Right renal pelvis (tissue), 4 donors: Measurements from ENCODE around the gene MVB12B. TPM values are rescaled to one million over a fixed set of nuclear protein-coding genes. Genes with fewer than 3 reads are reported as not detected.

Experiments used
- DNase-seq, 4 donors: peaks; one replicate each; pipeline ENCODE4 v3.0.0-alpha.2; 2013; ENCODE audit warnings: low read depth in 4 of 4, low spot score in 3 of 4, missing footprints in 1 of 4
- polyA plus RNA-seq, 4 donors: library from polyadenylated mRNA; unstranded; fragments of 120-200 nt; gene quantifications; one replicate each; pipeline ENCODE4 v1.2.1, GENCODE V29; 2013; ENCODE audit not compliant: insufficient read length in 4 of 4

The MVB12B gene
- polyA plus RNA-seq, 4 donors: 17.9 to 19.7 (median 18.9) TPM

DNA sequence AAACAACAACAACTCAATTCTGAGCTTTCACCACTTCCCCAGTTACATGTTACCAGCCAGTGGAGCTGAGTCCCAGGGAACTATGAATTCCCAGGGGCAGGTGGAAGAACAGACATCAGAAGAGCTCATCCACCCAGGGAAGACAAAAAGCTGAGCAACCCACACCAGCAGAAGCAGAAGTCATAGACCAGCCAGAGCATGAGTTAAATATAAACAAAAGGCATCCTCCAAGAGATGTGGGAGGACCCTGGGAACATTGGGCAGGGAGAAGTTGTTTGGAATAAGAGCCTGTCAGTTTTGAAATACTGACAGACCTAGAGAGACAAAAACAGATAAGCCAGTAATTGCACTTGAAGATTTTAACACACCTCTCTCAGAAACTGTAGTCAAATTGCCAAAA lies 184.8 kb downstream of the MVB12B start:
- DNase-seq: no peak

DNA sequence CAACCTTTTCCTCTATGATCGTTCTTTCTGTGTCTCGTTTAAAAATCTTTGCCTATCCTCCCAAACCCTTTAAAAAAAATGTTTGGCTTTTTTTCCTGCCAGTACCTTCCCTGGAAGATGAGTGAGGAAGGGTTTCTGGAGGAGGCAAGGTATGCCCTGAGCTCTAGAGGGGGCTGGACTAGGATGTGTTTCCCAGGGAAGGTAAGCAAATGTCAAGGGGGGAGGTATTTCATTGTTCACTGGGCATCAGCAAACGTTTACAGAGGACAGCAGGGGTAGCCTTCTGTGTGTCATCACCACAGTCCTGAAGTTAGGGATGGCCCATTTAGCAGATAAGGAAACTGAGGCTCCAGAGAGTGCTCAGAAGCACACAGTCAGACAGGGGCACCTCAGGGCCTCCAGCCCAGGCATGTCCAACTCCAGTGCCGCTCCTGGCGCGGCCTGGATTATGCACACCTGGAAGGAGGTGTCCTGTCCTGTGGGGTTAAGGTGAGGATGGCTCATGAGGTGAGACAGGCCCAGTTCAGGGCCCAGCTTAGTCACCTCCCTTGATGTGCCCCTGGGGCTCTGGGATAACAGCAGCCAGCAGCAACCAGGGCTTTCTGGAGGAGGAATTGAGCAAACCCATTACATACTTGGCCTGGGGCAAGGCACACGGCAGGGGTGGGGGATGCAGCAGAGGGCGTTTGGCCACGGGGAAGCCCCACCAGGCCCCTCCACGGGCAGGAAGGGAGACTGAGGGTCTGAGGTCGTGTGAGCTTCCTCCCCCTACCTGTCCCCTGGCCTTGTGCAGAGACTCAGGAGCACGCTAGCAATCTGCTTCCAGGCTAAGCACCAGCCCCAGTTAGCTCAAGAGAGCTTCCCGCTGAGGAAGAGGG lies 186.8 kb downstream of the MVB12B start:
- no peak for DNase-seq

GRCh38 chr9:126514037-126514821 lies 187.6 kb downstream of the MVB12B start:
- peak in 2 of 4 donors; percentile 41 to 55 for DNase-seq

- DNase-seq: no peak
These were observed 188.6 kb downstream of the MVB12B start for GRCh38 chr9:126515001-126515872.

DNA sequence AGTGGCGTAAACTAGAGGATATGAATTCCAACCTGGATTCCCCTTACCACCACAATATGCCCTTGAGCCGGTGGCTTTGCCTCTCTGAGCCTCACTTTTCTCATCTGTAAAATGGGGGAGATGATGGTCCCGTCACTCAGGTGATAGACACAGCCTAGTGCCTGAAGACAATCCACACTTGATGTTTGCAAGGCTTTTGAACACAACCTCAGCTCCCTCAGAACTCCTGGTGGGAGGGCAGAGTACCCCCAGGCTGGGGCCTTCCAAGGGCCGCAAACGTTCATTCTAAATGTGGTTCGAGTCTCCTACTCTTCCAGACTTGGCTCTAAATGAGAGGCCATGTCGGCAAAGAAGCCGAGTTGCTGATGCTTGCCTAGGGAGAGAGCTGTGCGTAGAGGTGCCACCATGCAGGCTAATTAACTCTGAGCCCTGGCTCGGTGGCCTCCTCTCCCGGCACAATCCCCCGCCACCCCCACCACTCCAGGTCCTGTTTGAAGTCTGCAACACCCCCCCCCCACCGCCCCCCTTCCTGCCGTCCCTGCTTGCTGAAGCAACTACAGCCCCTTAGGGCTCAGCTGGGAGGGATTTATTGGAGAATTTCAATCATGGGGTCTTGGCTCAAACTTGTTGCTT lies 189.4 kb downstream of the MVB12B start:
- no peak for DNase-seq

DNA sequence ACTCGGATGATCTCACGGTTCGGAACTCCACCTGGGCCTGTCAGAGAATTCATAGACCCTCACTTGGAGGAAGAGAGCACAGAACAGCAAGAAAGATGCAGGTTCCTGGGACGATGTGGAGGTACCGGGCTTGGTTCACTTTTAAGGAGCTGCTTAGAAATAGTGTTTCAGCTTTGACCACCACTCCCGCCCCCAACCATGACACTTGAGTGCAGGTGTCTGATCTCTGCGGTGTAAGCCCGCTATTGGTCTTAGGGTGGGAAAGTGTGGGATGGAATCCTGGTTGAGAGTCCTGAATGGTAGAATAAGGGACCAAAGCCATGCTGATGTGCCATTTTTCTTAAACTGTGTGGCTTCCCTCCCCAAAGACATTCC lies 189.9 kb downstream of the MVB12B start:
- DNase-seq: no peak

- DNase-seq: peak in 2 of 4 donors; percentile 27 to 58
These were observed 190.6 kb downstream of the MVB12B start for GRCh38 chr9:126516936-126517832.

DNA sequence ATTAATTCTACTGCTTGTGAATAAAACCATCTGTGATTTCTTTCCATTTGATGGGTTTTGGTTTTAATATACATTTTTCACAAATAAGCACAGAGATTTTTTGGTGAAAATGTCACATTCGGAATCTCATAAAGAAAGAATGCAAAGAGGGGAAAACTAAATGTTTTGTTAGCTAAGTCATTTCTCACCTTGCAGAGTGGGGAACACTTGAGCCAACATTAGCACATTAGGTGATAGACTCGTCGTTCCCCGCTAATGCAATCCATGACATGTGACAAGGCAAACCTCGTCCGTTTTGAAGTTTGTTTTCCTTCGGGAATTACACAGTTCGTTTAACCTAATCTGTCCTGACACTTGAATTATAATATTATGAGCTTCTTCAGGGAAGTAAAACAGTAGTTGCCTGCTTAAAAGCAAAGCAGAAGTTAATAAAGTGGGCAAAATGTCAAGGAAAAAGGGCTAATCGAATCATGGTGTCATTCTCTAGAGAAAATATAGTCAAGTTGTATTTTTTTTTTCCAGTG lies 191.3 kb downstream of the MVB12B start:
- no peak for DNase-seq

DNA sequence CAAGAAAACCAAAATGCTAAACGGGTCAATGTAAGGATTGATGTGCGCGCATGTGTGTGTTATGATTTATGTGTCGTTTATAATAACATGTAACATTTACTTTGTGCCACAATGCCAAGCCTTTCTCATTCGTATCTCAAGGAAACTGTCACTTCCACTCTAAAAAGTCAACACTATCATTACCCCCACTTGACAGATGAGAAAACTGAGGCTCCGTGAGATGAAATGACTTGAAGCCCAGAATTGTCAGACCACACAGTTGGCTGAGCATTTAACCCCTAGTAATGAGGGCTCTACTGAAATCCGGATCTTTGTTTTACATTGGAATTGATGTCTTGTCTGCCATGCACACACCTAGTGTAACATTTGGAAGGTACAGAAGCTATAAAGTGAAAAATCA lies 192.1 kb downstream of the MVB12B start:
- DNase-seq: no peak

GRCh38 chr9:126519660-126520420 lies 193.2 kb downstream of the MVB12B start:
- DNase-seq: no peak

DNA sequence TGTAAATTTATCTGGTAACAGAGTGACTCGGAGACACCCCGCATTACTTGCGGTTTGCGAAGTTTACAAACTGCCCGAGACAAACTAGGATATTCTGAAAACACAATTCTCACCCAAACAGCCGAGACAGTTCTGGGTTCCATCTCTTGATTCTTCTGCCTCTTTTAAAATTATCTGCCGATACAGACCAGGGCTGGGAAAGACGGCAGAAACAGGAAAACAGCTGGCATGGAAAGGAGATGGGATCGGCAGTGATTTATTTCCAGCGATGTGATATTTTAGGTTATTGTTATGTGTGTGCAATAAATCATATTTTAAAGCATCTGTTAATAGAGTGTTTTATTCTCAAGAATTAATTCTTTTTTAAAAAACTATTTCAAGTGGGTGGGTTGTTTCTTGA lies 193.8 kb downstream of the MVB12B start:
- DNase-seq: no peak

DNA sequence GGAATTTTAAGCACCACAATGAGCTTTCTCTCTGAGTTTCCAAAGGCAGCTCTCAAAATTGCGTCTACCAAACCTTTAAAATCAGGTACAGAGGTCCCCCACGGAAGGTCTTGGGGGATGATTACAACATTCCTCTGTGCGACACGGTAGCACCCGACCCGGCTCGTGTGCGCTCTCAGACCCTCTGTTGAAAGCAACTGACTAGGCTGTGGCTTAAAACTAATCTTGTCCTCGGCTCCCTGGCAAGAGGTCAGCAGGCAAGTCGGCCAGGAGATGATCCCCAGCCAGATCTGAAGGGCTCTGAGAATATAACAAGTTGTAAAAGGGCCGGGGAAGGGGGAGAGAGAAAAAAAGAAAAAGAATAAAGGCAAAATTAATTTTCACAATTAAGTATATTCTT lies 194.5 kb downstream of the MVB12B start:
- DNase-seq: no peak

DNA sequence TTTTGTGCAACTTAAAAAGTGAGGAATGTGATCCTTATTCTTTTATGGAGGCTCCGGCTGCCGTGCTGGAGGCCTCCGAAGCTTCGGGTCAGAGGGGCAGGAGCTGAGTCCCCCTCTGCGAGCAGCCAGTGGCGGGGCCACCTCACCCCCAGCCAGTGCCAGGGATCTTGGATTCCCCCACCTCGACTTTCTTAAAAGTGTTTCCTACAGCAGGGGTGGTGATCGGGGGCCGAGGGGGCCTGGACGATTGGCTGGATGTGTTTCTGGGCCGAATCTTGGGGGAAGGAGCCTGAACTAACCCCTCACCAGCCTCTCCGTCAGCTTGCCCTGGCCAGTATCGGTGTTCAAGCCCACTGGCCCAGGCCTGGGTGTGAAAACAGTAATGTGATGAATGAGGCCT lies 194.9 kb downstream of the MVB12B start:
- DNase-seq: no peak

DNA sequence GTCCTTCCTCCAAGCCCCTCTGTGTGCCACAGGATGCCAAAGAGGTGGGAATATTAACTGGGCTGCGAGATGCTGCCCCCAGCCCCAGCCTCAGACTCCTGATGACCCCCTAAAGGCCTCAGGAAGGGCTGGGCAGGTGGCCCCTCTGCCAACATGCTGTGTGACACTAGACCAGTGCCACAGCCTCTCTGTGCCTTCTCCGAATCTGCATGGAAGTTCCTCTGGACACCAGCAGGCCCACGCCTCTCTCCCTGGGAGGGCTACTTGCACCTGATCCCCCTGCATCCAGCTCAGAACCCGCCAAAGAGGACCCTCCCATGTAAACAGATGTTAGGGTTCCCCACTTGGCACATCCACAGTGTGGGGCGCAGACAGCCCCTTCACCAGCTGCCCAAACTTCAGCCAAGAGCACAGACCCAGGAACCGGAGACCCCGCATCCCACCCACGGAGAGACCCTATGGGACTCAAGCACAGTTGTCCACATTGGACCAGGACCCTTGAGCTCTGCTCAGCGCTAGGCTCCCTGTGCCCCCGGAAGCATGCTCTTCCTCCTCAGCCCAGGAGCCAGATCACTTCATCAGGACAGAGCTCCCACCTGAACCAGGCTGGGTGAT lies 195.5 kb downstream of the MVB12B start:
- DNase-seq: no peak

- DNase-seq: no peak
These were observed 196.2 kb downstream of the MVB12B start for GRCh38 chr9:126522612-126523356.

DNA sequence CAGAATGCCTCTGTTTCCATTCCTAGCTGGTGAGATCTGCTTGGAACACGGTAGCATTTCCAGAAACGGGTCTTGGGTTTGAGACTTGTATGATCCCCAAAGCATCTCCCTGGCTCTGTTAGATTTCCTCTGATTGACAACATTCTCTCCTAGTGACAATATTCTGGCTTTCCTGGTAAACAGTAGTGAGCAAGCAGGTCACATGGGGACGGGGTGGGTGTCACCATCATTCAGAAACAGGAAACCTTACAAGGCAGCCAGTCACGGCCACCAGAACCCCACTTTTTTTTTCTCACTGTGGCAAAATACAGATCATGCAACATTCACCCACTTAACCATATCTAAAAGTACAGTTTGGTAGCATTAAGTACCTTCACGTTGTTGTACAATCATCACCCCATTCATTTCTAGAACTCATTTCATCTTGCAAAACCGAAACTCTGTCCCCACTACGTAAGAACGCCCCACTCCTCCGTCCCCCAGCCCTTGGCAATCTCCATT lies 197.0 kb downstream of the MVB12B start:
- DNase-seq: no peak
